H1 (cell line): Measurements from ENCODE around the gene SESN1. TPM values are rescaled to one million over a fixed set of nuclear protein-coding genes. Genes with fewer than 3 reads are reported as not detected.

Experiments
- CTCF ChIA-PET: fragments of 300-600 bp; sonication (Branson Sonifier 250); formaldehyde crosslinking; loops from one replicate; lab custom pipeline; 2021; ENCODE audit not compliant: partially characterized antibody; lab: Charles Lee
- POLR2A ChIA-PET: fragments of 300-600 bp; sonication (Branson Sonifier 250); formaldehyde crosslinking; loops from one replicate; lab custom pipeline; 2021; ENCODE audit warnings: inconsistent platforms; ENCODE audit not compliant: partially characterized antibody; lab: Charles Lee
- DNase-seq, 2 experiments: peaks; one replicate each; pipeline versions ENCODE4 v3.0.0 to v3.0.0-alpha.2; 2010 to 2022; ENCODE audit warnings: low spot score in 2 of 2, low read depth in 1 of 2, mixed read lengths in 1 of 2
- FAIRE-seq: peaks from 2 replicates; lab custom pipeline; 2011; peaks lifted over from hg19 to GRCh38; lab: Jason Lieb, UNC
- H2AFZ ChIP-seq: 2 replicates; pipeline ENCODE4 v1.8.1; 2012; ENCODE audit warnings: low read length, inconsistent platforms
- H2AK5ac ChIP-seq: 2 replicates; pipeline ENCODE4 v1.6.1; 2013; ENCODE audit warnings: low read depth, low read length
- H2BK120ac ChIP-seq: replicated peaks from 2 replicates; pipeline ENCODE3; 2013; ENCODE audit warnings: low read depth, low read length, inconsistent platforms
- H2BK12ac ChIP-seq: 2 replicates; pipeline ENCODE4 v1.6.1; 2013; ENCODE audit warnings: low read depth, low read length
- H2BK15ac ChIP-seq: 2 replicates; pipeline ENCODE4 v1.6.1; 2013; ENCODE audit warnings: low read length
- H2BK20ac ChIP-seq: 2 replicates; pipeline ENCODE4 v1.6.1; 2013; ENCODE audit warnings: low read length
- H2BK5ac ChIP-seq: 2 replicates; pipeline ENCODE4 v1.6.1; 2013; ENCODE audit warnings: low read depth, low read length
- H3K14ac ChIP-seq: 2 replicates; pipeline ENCODE4 v1.6.1; 2013; ENCODE audit warnings: inconsistent platforms; ENCODE audit not compliant: insufficient read length
- H3K18ac ChIP-seq: 2 replicates; pipeline ENCODE4 v1.6.1; 2013; ENCODE audit warnings: low read length; ENCODE audit errors: extremely low read depth
- H3K23ac ChIP-seq: 2 replicates; pipeline ENCODE4 v1.6.1; 2013; ENCODE audit warnings: inconsistent platforms; ENCODE audit not compliant: insufficient read length
- H3K23me2 ChIP-seq: 2 replicates; pipeline ENCODE4 v1.6.1; 2013; ENCODE audit warnings: low read depth, low read length
- H3K27ac ChIP-seq: 2 replicates; pipeline ENCODE4 v1.6.1; 2011; ENCODE audit warnings: low read depth, low read length, inconsistent platforms
- H3K27me3 ChIP-seq, 4 experiments: replicated peaks in 1 of 4; 1 replicate in 1 of 4; 2 replicates in 3 of 4; pipeline versions ENCODE4 v1.6.1 to v1.8.1; 2011 to 2013; ENCODE audit warnings: low read length in 3 of 4, mild to moderate bottlenecking in 3 of 4, inconsistent platforms in 2 of 4, mixed read lengths in 2 of 4, moderate library complexity in 1 of 4; ENCODE audit not compliant: control insufficient read depth in 3 of 4, insufficient read depth in 3 of 4; ENCODE audit errors: extremely low read depth in 1 of 4
- H3K36me3 ChIP-seq, 4 experiments: 2 replicates each; pipeline versions ENCODE4 v1.6.1 to v1.8.1; 2011 to 2013; ENCODE audit warnings: mild to moderate bottlenecking in 4 of 4, low read length in 3 of 4, moderate library complexity in 2 of 4, control low read depth in 1 of 4, inconsistent platforms in 1 of 4; ENCODE audit not compliant: insufficient read depth in 4 of 4, control insufficient read depth in 2 of 4
- H3K4ac ChIP-seq: replicated peaks from 2 replicates; pipeline ENCODE3; 2013; ENCODE audit warnings: low read length, low read depth, mixed read lengths, inconsistent platforms; ENCODE audit not compliant: insufficient read length
- H3K4me1 ChIP-seq, 4 experiments: replicated peaks in 1 of 4; 1 replicate in 1 of 4; 2 replicates in 3 of 4; pipeline versions ENCODE4 v1.6.1 to v1.8.1; 2011 to 2013; ENCODE audit warnings: low read length in 3 of 4, inconsistent platforms in 2 of 4, mixed read lengths in 1 of 4; ENCODE audit not compliant: insufficient read depth in 4 of 4, control insufficient read depth in 3 of 4
- H3K4me2 ChIP-seq, 2 experiments: 2 replicates each; pipeline versions ENCODE4 v1.6.1 to v1.8.1; 2011 to 2013; ENCODE audit warnings: low read depth in 2 of 2, low read length in 2 of 2, control low read depth in 1 of 2, inconsistent platforms in 1 of 2, mild to moderate bottlenecking in 1 of 2; ENCODE audit not compliant: insufficient read depth in 1 of 2
- H3K4me3 ChIP-seq, 4 experiments: fragments of 200-600, 300-600 bp in 1 of 4; sonication (generic), shearing (Covaris generic), sonication (Bioruptor Twin) in 1 of 4; 2 replicates each; pipeline versions ENCODE4 v1.5.1 to v1.8.1; 2011 to 2016; ENCODE audit warnings: low read length in 4 of 4, low read depth in 3 of 4, control low read depth in 2 of 4, inconsistent platforms in 2 of 4, mild to moderate bottlenecking in 2 of 4, mixed read lengths in 1 of 4, moderate library complexity in 1 of 4; ENCODE audit not compliant: insufficient read depth in 2 of 4; ENCODE audit errors: extremely low read depth in 1 of 4
- H3K56ac ChIP-seq: replicated peaks from 2 replicates; pipeline ENCODE3; 2013; ENCODE audit warnings: low read depth, mild to moderate bottlenecking, mixed read lengths, low read length, inconsistent platforms; ENCODE audit not compliant: insufficient read length
- H3K79me1 ChIP-seq: 2 replicates; pipeline ENCODE4 v1.6.1; 2013; ENCODE audit warnings: low read depth, low read length, control low read depth
- H3K79me2 ChIP-seq, 2 experiments: 2 replicates each; pipeline versions ENCODE4 v1.6.1 to v1.8.1; 2012 to 2013; ENCODE audit warnings: low read length in 2 of 2, mild to moderate bottlenecking in 2 of 2, inconsistent platforms in 1 of 2; ENCODE audit not compliant: insufficient read depth in 2 of 2, control insufficient read depth in 1 of 2
- H3K9ac ChIP-seq, 4 experiments: replicated peaks in 1 of 4; 1 replicate in 1 of 4; 2 replicates in 3 of 4; pipeline versions ENCODE4 v1.6.1 to v1.8.1; 2011 to 2013; ENCODE audit warnings: low read depth in 3 of 4, low read length in 3 of 4, control low read depth in 2 of 4, mild to moderate bottlenecking in 2 of 4, moderate library complexity in 2 of 4, inconsistent platforms in 1 of 4; ENCODE audit errors: extremely low read depth in 1 of 4
- H3K9me3 ChIP-seq, 2 experiments: 2 replicates each; pipeline versions ENCODE4 v1.6.1 to v1.8.1; 2012 to 2013; ENCODE audit warnings: mild to moderate bottlenecking in 2 of 2, moderate library complexity in 2 of 2, control low read depth in 1 of 2, inconsistent platforms in 1 of 2, low read depth in 1 of 2, low read length in 1 of 2, mixed read lengths in 1 of 2; ENCODE audit not compliant: insufficient read depth in 2 of 2
- H4K20me1 ChIP-seq, 2 experiments: replicated peaks in 1 of 2; 2 replicates each; pipeline versions ENCODE3 to v1.8.1; 2011 to 2013; ENCODE audit warnings: inconsistent platforms in 2 of 2, low read length in 2 of 2, mild to moderate bottlenecking in 1 of 2; ENCODE audit not compliant: insufficient read depth in 2 of 2, control insufficient read depth in 1 of 2
- H4K5ac ChIP-seq: 2 replicates; pipeline ENCODE4 v1.6.1; 2013; ENCODE audit warnings: low read length, low read depth, mixed read lengths, inconsistent platforms; ENCODE audit not compliant: insufficient read length
- H4K8ac ChIP-seq: 2 replicates; pipeline ENCODE4 v1.8.0; 2013; ENCODE audit warnings: mild to moderate bottlenecking, moderate library complexity, low read length, inconsistent platforms; ENCODE audit not compliant: insufficient read depth; ENCODE audit errors: extremely low read depth
- H4K91ac ChIP-seq: replicated peaks from 2 replicates; pipeline ENCODE3; 2013; ENCODE audit warnings: low read length, mixed read lengths, inconsistent platforms; ENCODE audit not compliant: insufficient read length
- ASH2L ChIP-seq: fragments of 200-600, 300-600 bp; sonication (generic); IDR thresholded peaks from one replicate; pipeline ENCODE4 v1.7.1; 2017; ENCODE audit warnings: low read length
- BRCA1 ChIP-seq: IDR thresholded peaks from 2 replicates; pipeline ENCODE4 v1.6.1; 2012; ENCODE audit warnings: low read depth, low read length, improper control_type of control experiment
- CHD1 ChIP-seq: IDR thresholded peaks from 2 replicates; pipeline ENCODE4 v1.6.1; 2012; ENCODE audit warnings: low read depth, low read length, improper control_type of control experiment
- NRF1 ChIP-seq: IDR thresholded peaks from 2 replicates; pipeline ENCODE4 v1.6.1; 2011; ENCODE audit warnings: mild to moderate bottlenecking, low read depth, low read length, improper control_type of control experiment
- RBBP5 ChIP-seq: IDR thresholded peaks from 2 replicates; pipeline ENCODE4 v1.7.1; 2012; ENCODE audit warnings: low read depth, mild to moderate bottlenecking, inconsistent platforms, low read length, moderate library complexity, borderline replicate concordance
- RNF2 ChIP-seq: fragments of 200-900, 300-1000 bp; sonication (generic); IDR thresholded peaks from 2 replicates; pipeline ENCODE4 v1.7.1; 2016; ENCODE audit warnings: borderline replicate concordance, low read depth, mild to moderate bottlenecking, antibody characterized with exemption, low read length; ENCODE audit not compliant: poor library complexity, severe bottlenecking; ENCODE audit errors: missing control alignments
- SP1 ChIP-seq: IDR thresholded peaks from 2 replicates; pipeline ENCODE4 v1.6.1; 2011; ENCODE audit warnings: low read depth, low read length
- TCF12 ChIP-seq: IDR thresholded peaks from 2 replicates; pipeline ENCODE4 v1.6.1; 2011; ENCODE audit warnings: low read depth, mild to moderate bottlenecking, low read length
- WGBS, 2 experiments: shearing (Covaris generic) in 1 of 2; methylation state at CpG; one replicate each; pipeline versions ENCODE4 v1.1.6 to v1.1.7; 2013 to 2015; ENCODE audit warnings: low lambda C conversion rate in 2 of 2, mixed read lengths in 2 of 2, inconsistent platforms in 1 of 2, low coverage in 1 of 2, missing lambda C conversion rate in 1 of 2; ENCODE audit not compliant: insufficient replicate concordance in 2 of 2, insufficient coverage in 1 of 2, insufficient read length in 1 of 2; ENCODE audit errors: extremely low coverage in 1 of 2, missing lambda C conversion rate in 1 of 2; 5-methylcytosine and 5-hydroxymethylcytosine counted together
- polyA plus RNA-seq, 7 experiments: library from polyadenylated mRNA; depleted of rRNA in 3 of 7; stranded (reverse) in 5 of 7; unstranded in 2 of 7; fragments of >200 nt in 5 of 7; fragments of 200-250 nt in 2 of 7; gene quantifications; 1 replicate in 5 of 7; 2 replicates in 1 of 7; 4 replicates in 1 of 7; pipeline versions ENCODE4 v1.2.1 to v1.2.3, GENCODE V29; 2011 to 2013; ENCODE audit warnings: missing spikeins in 2 of 7, mixed read lengths in 2 of 7
- total RNA-seq: library from RNA; stranded (reverse); fragmentation: NEBNext Ultra II Directional; extraction: Animal tissue kit (Norgen Biotek cat#: 25700); gene quantifications from 2 replicates; pipeline ENCODE4 v1.2.1, GENCODE V29; 2021

SESN1 gene
- total and polyA plus RNA-seq, 2 of the 8 experiments (the other 6 are each of a cell fraction or from before 2014, with no cell fraction given): 12.8 to 15.6 TPM

GRCh38 chr6:108999428-108999827 lies 95.2 kb downstream of the SESN1 start:
- H2BK12ac ChIP-seq: no peak overlapping the region

More at GRCh38 chr6:108999428-108999827, 95.2 kb downstream of the SESN1 start:
- no peak overlapping the region for H4K91ac ChIP-seq
- FAIRE-seq (no peak), DNase-seq (no peak)
- no peak overlapping the region for H2BK15ac ChIP-seq
- H3K18ac ChIP-seq: no peak overlapping the region
- H3K27me3 ChIP-seq: peaks cover 0 to 1% (median 0%) of the 10 kb centered on the region in 4 experiments; a peak in 1 of 7 replicates
- H4K5ac ChIP-seq: no peak overlapping the region
- no peaks in the 10 kb centered on the region for H3K4me1 ChIP-seq
- H4K20me1 ChIP-seq: no peaks in the 10 kb centered on the region
- H2BK20ac ChIP-seq: no peak overlapping the region
- no peak overlapping the region for H3K27ac ChIP-seq
- no peak overlapping the region for H2BK5ac ChIP-seq
- H3K23ac ChIP-seq: no peak overlapping the region
- H3K36me3 ChIP-seq: peaks cover 2 to 25% (median 7%) of the 10 kb centered on the region in 4 experiments; a peak in 6 of 8 replicates
- no peak overlapping the region for H3K4me2 ChIP-seq
- H3K79me1 ChIP-seq: no peaks in the 10 kb centered on the region
- CTCF ChIA-PET: interaction anchor here (0.7 kb wide), 1 partner anchor 72 kb away, joined by 3 read pairs; no protein-coding TSS in a partner anchor
- no peak overlapping the region for H2BK120ac ChIP-seq
- H3K14ac ChIP-seq: no peak overlapping the region
- POLR2A ChIA-PET: no interaction called here
- no peaks in the 10 kb centered on the region for H3K23me2 ChIP-seq
- no peak for TF ChIP-seq TCF12
- no peak for TF ChIP-seq BRCA1
- TF ChIP-seq ASH2L: no peak
- TF ChIP-seq RNF2: no peak
- no peak for TF ChIP-seq NRF1
- no peak for TF ChIP-seq CHD1
- no peak for TF ChIP-seq SP1
- no peak for TF ChIP-seq RBBP5
- TF ChIP-seq, all 59 proteins: peak for 0
- Histone ChIP-seq H2AFZ (no peak overlapping the region), H2AK5ac (no peak overlapping the region), H4K8ac (no peak overlapping the region), H3K9ac (no peak overlapping the region), H3K4me3 (no peak overlapping the region), H3K9me3 (no peaks in the 10 kb centered on the region), H3K4ac (no peak overlapping the region), H3K79me2 (peaks cover 0 to 13% of the 10 kb centered on the region in 2 experiments; a peak in 1 of 4 replicates), H3K56ac (no peak overlapping the region)
- 95% methylated on average over 5 of the region's 5 CpGs; no CpG with 5 or more reads in 1 of the 2 experiments for WGBS, 2 experiments
